HepG2 (cell line): ENCODE data around the gene TCF23. TPM values are rescaled to one million over a fixed set of nuclear protein-coding genes. Genes with fewer than 3 reads are reported as not detected.

Experiments used
- ATAC-seq: fragments of 200-7000 bp; cut with Tn5 transposase; 3 replicates; pipeline ENCODE4 v1.9.1; 2020; ENCODE audit warnings: mild to moderate bottlenecking, moderate library complexity
- BruUV-seq: library from RNA; stranded (reverse); fragments of 400-500 nt; replicated peaks from 2 replicates; lab custom pipeline; 2021; lab: Mats Ljungman, UMichigan
- CTCF ChIA-PET: fragments of 300-600 bp; formaldehyde crosslinking; extraction: SDS; loops from one replicate; lab custom pipeline; 2021; ENCODE audit warnings: low total read pairs, inconsistent platforms, low intra/inter-chr PET ratio; lab: Yijun Ruan, JAX
- POLR2A ChIA-PET: fragments of 350-600 bp; sonication (Branson Sonifier 250); formaldehyde crosslinking; loops from one replicate; lab custom pipeline; 2020; ENCODE audit warnings: antibody characterized with exemption, inconsistent platforms; lab: Yijun Ruan, JAX
- DNase-seq: peaks from one replicate; pipeline ENCODE4 v3.0.0-alpha.2; 2015; ENCODE audit warnings: low spot score
- FAIRE-seq: peaks from 3 replicates; lab custom pipeline; 2011; peaks lifted over from hg19 to GRCh38; lab: Jason Lieb, UNC
- H2AFZ ChIP-seq: one replicate; pipeline ENCODE4 v1.6.1; 2011; ENCODE audit warnings: low read length, inconsistent platforms
- H3K27ac ChIP-seq: fragments of 300-600 bp; 3 replicates; pipeline ENCODE4 v1.8.0; 2011; ENCODE audit warnings: mixed run types, mild to moderate bottlenecking, mixed read lengths, low read length, inconsistent platforms; ENCODE audit not compliant: insufficient read depth; ENCODE audit errors: extremely low read length
- H3K27me3 ChIP-seq, 2 experiments: fragments of 200-600 bp in 1 of 2; 2 replicates in 1 of 2; 3 replicates in 1 of 2; pipeline versions ENCODE4 v1.6.0 to v1.8.0; 2011; ENCODE audit warnings: low read length in 2 of 2, mild to moderate bottlenecking in 2 of 2, moderate library complexity in 2 of 2, inconsistent platforms in 1 of 2; ENCODE audit not compliant: insufficient read depth in 2 of 2, control insufficient read depth in 1 of 2
- H3K36me3 ChIP-seq, 2 experiments: fragments of 200-600 bp in 1 of 2; replicated peaks in 1 of 2; 2 replicates in 1 of 2; 3 replicates in 1 of 2; pipeline versions ENCODE4 v1.5.1 to v1.8.0; 2011; ENCODE audit warnings: low read length in 2 of 2, inconsistent platforms in 1 of 2; ENCODE audit not compliant: insufficient read depth in 2 of 2, control insufficient read depth in 1 of 2
- H3K4me1 ChIP-seq: 2 replicates; pipeline ENCODE4 v1.5.1; 2012; ENCODE audit warnings: low read length, inconsistent platforms; ENCODE audit not compliant: insufficient read depth
- H3K4me2 ChIP-seq: 2 replicates; pipeline ENCODE4 v1.6.0; 2011; ENCODE audit warnings: low read depth, low read length, inconsistent platforms
- H3K4me3 ChIP-seq, 3 experiments: fragments of 200-600 bp in 1 of 3; sonication (generic), shearing (Covaris generic) in 1 of 3; replicated peaks in 1 of 3; 2 replicates each; pipeline ENCODE4 v1.5.1; 2011 to 2016; ENCODE audit warnings: low read length in 3 of 3, inconsistent platforms in 2 of 3, low read depth in 2 of 3, mild to moderate bottlenecking in 2 of 3, control low read depth in 1 of 3, mixed read lengths in 1 of 3; ENCODE audit not compliant: insufficient read depth in 1 of 3
- H3K79me2 ChIP-seq: one replicate; pipeline ENCODE4 v1.6.1; 2011; ENCODE audit warnings: low read length, inconsistent platforms; ENCODE audit not compliant: insufficient read depth
- H3K9ac ChIP-seq: 2 replicates; pipeline ENCODE4 v1.6.0; 2011; ENCODE audit warnings: mild to moderate bottlenecking, low read depth, low read length, inconsistent platforms; ENCODE audit not compliant: insufficient read depth
- H3K9me3 ChIP-seq: 2 replicates; pipeline ENCODE4 v1.5.1; 2012; ENCODE audit warnings: mild to moderate bottlenecking, low read length
- H4K20me1 ChIP-seq: 2 replicates; pipeline ENCODE4 v1.6.0; 2011; ENCODE audit warnings: inconsistent platforms, mild to moderate bottlenecking, low read length, moderate library complexity; ENCODE audit not compliant: insufficient read depth
- HOXA3 ChIP-seq: sonication (generic); formaldehyde crosslinking; IDR thresholded peaks from 2 replicates; pipeline ENCODE4 v1.5.0; 2020; ENCODE audit warnings: missing genetic modification reagents
- ZBTB20 ChIP-seq: sonication (generic); formaldehyde crosslinking; IDR thresholded peaks from 2 replicates; pipeline ENCODE4 v1.8.1; 2023; ENCODE audit warnings: missing genetic modification reagents, low read depth, mild to moderate bottlenecking, borderline replicate concordance
- ZFX ChIP-seq: sonication (generic); formaldehyde crosslinking; IDR thresholded peaks from 2 replicates; pipeline ENCODE4 v1.4.0; 2020; ENCODE audit warnings: mild to moderate bottlenecking, low read depth, missing genetic modification reagents, moderate library complexity
- ZNF264 ChIP-seq: sonication (generic); formaldehyde crosslinking; IDR thresholded peaks from 2 replicates; pipeline ENCODE4 v1.4.0; 2020; ENCODE audit warnings: missing genetic modification reagents
- ZNF34 ChIP-seq: sonication (generic); formaldehyde crosslinking; IDR thresholded peaks from 2 replicates; pipeline ENCODE4 v1.4.0; 2020; ENCODE audit warnings: mild to moderate bottlenecking, missing genetic modification reagents, borderline replicate concordance
- ZNF746 ChIP-seq: sonication (generic); formaldehyde crosslinking; IDR thresholded peaks from 2 replicates; pipeline ENCODE4 v1.8.0; 2022; ENCODE audit warnings: mild to moderate bottlenecking, missing genetic modification reagents
- WGBS: methylation state at CpG from one replicate; pipeline ENCODE4 v1.1.6; 2017; ENCODE audit warnings: low lambda C conversion rate; 5-methylcytosine and 5-hydroxymethylcytosine counted together
- in situ Hi-C: cut with HindIII; loops from 2 replicates; pipeline ENCODE4 v1.10.0; 2017; ENCODE audit warnings: low pct_unique_long_range_greater_than_20kb; ENCODE audit not compliant: extremely low pct_ligation_motif_present
- intact Hi-C: fragments of 100-400 bp; cut with micrococcal nuclease; formaldehyde crosslinking; loops from one replicate; pipeline ENCODE4 v1.10.0; 2022; ENCODE audit not compliant: unreplicated experiment
- polyA plus RNA-seq, 8 experiments: library from polyadenylated mRNA; depleted of rRNA in 3 of 8; stranded (reverse) in 7 of 8; unstranded in 1 of 8; fragments of >200 nt; fragmentation: Illumina TruSeq in 4 of 8; extraction: Trizol in 4 of 8; gene quantifications; 2 replicates each; pipeline versions ENCODE4 v1.2.1 to v1.2.3, GENCODE V29; 2011 to 2016; ENCODE audit warnings: low read depth in 4 of 8, missing spikeins in 1 of 8, mixed read lengths in 1 of 8; ENCODE audit not compliant: insufficient read depth in 1 of 8
- total RNA-seq, 5 experiments: library from RNA; depleted of rRNA; stranded (reverse); fragments of >200 nt; fragmentation: Illumina TruSeq; extraction: Trizol; gene quantifications; 2 replicates each; pipeline ENCODE4 v1.2.3, GENCODE V29; 2016; ENCODE audit warnings: low read depth in 1 of 5
- TF ChIP-seq, protein P1 (sequence below): IDR thresholded peaks from 2 replicates; pipeline ENCODE4 v1.6.1; 2016; ENCODE audit warnings: control low read depth
- TF ChIP-seq, protein P2 (sequence below): sonication (generic); formaldehyde crosslinking; IDR thresholded peaks from 2 replicates; pipeline ENCODE4 v1.5.0; 2020; ENCODE audit warnings: mild to moderate bottlenecking, missing genetic modification reagents
- TF ChIP-seq, protein P3 (sequence below): sonication (generic); formaldehyde crosslinking; IDR thresholded peaks from 2 replicates; pipeline ENCODE4 v1.4.0; 2020; ENCODE audit warnings: missing genetic modification reagents; ENCODE audit errors: not compliant biosample characterization
- TF ChIP-seq, protein P4 (sequence below): IDR thresholded peaks from 2 replicates; pipeline ENCODE4 v1.6.1; 2016; ENCODE audit warnings: low read depth, control low read depth
- TF ChIP-seq, protein P5 (sequence below), 2 experiments: fragments of 450-650 bp in 1 of 2; sonication (generic) in 1 of 2; formaldehyde crosslinking; IDR thresholded peaks; 2 replicates each; pipeline versions ENCODE4 v1.5.0 to v1.8.0; 2020 to 2022; ENCODE audit warnings: mild to moderate bottlenecking in 1 of 2, missing genetic modification reagents in 1 of 2
- TF ChIP-seq, protein P6 (sequence below): sonication (generic); formaldehyde crosslinking; IDR thresholded peaks from 2 replicates; pipeline ENCODE4 v1.5.1; 2020; ENCODE audit warnings: mild to moderate bottlenecking, missing genetic modification reagents, borderline replicate concordance

Gene TCF23
- total and polyA plus RNA-seq, 2 of the 13 experiments (the other 11 are each of a cell fraction or from before 2014, with no cell fraction given), result 0.02 to 1.4 TPM

DNA sequence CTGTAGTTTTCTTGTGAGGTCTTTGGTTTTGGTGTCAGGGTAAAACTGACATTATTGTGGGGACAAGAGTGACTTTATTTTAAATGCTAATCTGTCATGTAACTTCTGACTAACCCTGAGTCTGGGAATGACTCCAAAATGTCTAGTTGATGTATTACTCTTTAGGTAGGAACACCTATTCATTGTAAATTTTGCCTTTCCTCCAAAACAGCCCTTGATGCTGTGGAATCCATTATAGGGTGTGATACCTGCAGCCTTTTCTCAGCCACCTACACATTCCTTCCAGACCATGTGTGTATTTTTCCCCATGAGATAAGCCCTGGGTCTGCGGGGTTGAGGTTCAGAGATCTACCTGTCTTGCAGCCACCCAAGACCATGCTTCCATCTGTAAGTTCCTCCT, 5.5 kb upstream of the TCF23 start:
- in situ Hi-C loops, result no loop called here

More for the DNA sequence above, 5.5 kb upstream of the TCF23 start:
- no peak overlapping the region for H3K27ac ChIP-seq
- peaks cover 4 to 15% of the 10 kb centered on the region in 2 experiments; a peak in 4 of 5 replicates for H3K27me3 ChIP-seq
- POLR2A ChIA-PET, result no interaction called here
- no peaks in the 10 kb centered on the region for H4K20me1 ChIP-seq
- TF ChIP-seq ZBTB20 (CRISPR knock-in tag) (no peak), ZFX (CRISPR knock-in tag) (no peak), ZNF34 (CRISPR knock-in tag) (no peak), HOXA3 (CRISPR knock-in tag) (no peak), ZNF746 (CRISPR knock-in tag) (no peak), ZNF264 (CRISPR knock-in tag) (no peak)
- TF ChIP-seq, protein P1, sequence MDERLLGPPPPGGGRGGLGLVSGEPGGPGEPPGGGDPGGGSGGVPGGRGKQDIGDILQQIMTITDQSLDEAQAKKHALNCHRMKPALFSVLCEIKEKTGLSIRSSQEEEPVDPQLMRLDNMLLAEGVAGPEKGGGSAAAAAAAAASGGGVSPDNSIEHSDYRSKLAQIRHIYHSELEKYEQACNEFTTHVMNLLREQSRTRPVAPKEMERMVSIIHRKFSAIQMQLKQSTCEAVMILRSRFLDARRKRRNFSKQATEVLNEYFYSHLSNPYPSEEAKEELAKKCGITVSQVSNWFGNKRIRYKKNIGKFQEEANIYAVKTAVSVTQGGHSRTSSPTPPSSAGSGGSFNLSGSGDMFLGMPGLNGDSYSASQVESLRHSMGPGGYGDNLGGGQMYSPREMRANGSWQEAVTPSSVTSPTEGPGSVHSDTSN (CRISPR knock-in tag), result no peak
- TF ChIP-seq, protein P2, sequence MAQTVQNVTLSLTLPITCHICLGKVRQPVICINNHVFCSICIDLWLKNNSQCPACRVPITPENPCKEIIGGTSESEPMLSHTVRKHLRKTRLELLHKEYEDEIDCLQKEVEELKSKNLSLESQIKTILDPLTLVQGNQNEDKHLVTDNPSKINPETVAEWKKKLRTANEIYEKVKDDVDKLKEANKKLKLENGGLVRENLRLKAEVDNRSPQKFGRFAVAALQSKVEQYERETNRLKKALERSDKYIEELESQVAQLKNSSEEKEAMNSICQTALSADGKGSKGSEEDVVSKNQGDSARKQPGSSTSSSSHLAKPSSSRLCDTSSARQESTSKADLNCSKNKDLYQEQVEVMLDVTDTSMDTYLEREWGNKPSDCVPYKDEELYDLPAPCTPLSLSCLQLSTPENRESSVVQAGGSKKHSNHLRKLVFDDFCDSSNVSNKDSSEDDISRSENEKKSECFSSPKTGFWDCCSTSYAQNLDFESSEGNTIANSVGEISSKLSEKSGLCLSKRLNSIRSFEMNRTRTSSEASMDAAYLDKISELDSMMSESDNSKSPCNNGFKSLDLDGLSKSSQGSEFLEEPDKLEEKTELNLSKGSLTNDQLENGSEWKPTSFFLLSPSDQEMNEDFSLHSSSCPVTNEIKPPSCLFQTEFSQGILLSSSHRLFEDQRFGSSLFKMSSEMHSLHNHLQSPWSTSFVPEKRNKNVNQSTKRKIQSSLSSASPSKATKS (CRISPR knock-in tag), result no peak
- TF ChIP-seq, protein P3, sequence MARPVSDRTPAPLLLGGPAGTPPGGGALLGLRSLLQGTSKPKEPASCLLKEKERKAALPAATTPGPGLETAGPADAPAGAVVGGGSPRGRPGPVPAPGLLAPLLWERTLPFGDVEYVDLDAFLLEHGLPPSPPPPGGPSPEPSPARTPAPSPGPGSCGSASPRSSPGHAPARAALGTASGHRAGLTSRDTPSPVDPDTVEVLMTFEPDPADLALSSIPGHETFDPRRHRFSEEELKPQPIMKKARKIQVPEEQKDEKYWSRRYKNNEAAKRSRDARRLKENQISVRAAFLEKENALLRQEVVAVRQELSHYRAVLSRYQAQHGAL (CRISPR knock-in tag), result no peak
- TF ChIP-seq, protein P4, sequence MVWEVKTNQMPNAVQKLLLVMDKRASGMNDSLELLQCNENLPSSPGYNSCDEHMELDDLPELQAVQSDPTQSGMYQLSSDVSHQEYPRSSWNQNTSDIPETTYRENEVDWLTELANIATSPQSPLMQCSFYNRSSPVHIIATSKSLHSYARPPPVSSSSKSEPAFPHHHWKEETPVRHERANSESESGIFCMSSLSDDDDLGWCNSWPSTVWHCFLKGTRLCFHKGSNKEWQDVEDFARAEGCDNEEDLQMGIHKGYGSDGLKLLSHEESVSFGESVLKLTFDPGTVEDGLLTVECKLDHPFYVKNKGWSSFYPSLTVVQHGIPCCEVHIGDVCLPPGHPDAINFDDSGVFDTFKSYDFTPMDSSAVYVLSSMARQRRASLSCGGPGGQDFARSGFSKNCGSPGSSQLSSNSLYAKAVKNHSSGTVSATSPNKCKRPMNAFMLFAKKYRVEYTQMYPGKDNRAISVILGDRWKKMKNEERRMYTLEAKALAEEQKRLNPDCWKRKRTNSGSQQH (CRISPR knock-in tag), result no peak
- TF ChIP-seq, protein P5, sequence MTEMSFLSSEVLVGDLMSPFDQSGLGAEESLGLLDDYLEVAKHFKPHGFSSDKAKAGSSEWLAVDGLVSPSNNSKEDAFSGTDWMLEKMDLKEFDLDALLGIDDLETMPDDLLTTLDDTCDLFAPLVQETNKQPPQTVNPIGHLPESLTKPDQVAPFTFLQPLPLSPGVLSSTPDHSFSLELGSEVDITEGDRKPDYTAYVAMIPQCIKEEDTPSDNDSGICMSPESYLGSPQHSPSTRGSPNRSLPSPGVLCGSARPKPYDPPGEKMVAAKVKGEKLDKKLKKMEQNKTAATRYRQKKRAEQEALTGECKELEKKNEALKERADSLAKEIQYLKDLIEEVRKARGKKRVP (CRISPR knock-in tag; IDR thresholded peaks at IDR 0.05), result no peak
- TF ChIP-seq, protein P6, sequence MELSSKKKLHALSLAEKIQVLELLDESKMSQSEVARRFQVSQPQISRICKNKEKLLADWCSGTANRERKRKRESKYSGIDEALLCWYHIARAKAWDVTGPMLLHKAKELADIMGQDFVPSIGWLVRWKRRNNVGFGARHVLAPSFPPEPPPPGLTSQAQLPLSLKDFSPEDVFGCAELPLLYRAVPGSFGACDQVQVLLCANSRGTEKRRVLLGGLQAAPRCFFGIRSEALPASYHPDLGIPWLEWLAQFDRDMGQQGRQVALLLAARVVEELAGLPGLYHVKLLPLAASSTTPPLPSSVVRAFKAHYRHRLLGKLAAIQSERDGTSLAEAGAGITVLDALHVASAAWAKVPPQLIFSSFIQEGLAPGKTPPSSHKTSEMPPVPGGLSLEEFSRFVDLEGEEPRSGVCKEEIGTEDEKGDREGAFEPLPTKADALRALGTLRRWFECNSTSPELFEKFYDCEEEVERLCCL (CRISPR knock-in tag), result no peak
- H3K4me3 ChIP-seq, result no peak overlapping the region
- no peak overlapping the region for H3K4me2 ChIP-seq
- peak overlapping the region; percentile 0 for H2AFZ ChIP-seq
- no peaks in the 10 kb centered on the region for H3K79me2 ChIP-seq
- H3K36me3 ChIP-seq, result no peaks in the 10 kb centered on the region
- BruUV-seq, result no TSS peak
- H3K4me1 ChIP-seq, result peaks cover 21% of the 10 kb centered on the region
- intact Hi-C loops, result no loop called here
- FAIRE-seq (no peak), ATAC-seq (no peak), DNase-seq (no peak)
- CTCF ChIA-PET, result no interaction called here
- WGBS, result 0% methylated on average over 1 of the region's 1 CpG
- H3K9me3 ChIP-seq, result no peaks in the 10 kb centered on the region
- H3K9ac ChIP-seq, result no peak overlapping the region
